ENCODE measurements around the gene PHLDB3. TPM values are rescaled to one million over a fixed set of nuclear protein-coding genes. Genes with fewer than 3 reads are reported as not detected.
"Not testable (repeated sequence)": the region's sequence is repeated elsewhere in the genome, so short reads cannot be mapped to it uniquely, and the experiment has no call there.

Gene PHLDB3
- total RNA-seq, 1 experiment from 2014 or later, result 6.7 TPM

DNA sequence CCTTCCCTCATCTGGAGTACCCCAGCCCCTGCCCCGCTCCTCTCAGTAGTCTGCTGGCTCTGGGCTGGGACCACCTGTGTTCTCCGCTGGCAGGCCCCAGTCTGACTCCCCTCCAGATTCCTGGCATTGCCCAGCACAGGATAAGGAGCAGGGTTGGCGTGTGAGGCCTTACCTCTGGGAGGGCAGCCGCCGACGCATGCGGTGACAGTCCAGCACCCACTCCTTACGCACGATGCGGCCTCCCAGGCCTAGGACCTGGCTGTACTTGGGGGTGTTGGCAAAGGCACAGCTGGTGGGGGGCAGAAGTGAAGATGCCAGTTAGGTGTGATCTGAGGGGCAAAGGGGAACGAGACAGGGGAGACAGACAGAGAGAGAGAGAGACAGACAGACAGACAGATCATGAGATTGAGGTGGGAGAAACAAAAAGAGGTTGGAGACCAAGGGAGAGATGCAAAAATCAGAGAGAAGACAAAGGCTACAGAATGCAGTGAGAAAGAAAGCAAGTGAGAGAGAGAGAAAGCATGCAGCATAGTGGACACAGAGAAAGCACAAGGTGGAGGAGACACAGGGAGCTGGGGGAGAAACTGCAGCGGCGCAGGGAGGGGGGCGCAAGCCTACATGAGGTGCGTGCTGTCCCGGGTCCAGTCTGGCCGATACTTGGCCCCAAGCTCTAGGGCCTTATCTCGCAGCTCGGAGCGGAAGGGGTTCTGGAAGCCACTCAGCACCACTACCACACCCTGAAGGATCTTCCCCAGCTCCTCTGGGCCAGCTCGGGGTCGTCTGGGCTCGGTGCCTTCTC, 47.1 kb upstream of the PHLDB3 start:
- H3K36me3 ChIP-seq (ENCODE audit: control insufficient read depth, insufficient read depth, low read length), result no peaks in the 10 kb centered on the region
- H3K4me1 ChIP-seq (ENCODE audit: control insufficient read depth, insufficient read depth, low read length), result no peaks in the 10 kb centered on the region
- BruUV-seq (replicated peaks), result no TSS peak
- no peak overlapping the region for H3K4me3 ChIP-seq (ENCODE audit: low read depth in 2 of 2, low read length in 2 of 2)
- ChIA-PET CTCF (no interaction called here), POLR2A (no interaction called here)
- ATAC-seq, result no peak
- H3K9me3 ChIP-seq (ENCODE audit: control insufficient read depth, insufficient read depth, low read depth, low read length), result no peaks in the 10 kb centered on the region
- no peak for DNase-seq (ENCODE audit: low read depth, low spot score)
- TF ChIP-seq, protein P1, sequence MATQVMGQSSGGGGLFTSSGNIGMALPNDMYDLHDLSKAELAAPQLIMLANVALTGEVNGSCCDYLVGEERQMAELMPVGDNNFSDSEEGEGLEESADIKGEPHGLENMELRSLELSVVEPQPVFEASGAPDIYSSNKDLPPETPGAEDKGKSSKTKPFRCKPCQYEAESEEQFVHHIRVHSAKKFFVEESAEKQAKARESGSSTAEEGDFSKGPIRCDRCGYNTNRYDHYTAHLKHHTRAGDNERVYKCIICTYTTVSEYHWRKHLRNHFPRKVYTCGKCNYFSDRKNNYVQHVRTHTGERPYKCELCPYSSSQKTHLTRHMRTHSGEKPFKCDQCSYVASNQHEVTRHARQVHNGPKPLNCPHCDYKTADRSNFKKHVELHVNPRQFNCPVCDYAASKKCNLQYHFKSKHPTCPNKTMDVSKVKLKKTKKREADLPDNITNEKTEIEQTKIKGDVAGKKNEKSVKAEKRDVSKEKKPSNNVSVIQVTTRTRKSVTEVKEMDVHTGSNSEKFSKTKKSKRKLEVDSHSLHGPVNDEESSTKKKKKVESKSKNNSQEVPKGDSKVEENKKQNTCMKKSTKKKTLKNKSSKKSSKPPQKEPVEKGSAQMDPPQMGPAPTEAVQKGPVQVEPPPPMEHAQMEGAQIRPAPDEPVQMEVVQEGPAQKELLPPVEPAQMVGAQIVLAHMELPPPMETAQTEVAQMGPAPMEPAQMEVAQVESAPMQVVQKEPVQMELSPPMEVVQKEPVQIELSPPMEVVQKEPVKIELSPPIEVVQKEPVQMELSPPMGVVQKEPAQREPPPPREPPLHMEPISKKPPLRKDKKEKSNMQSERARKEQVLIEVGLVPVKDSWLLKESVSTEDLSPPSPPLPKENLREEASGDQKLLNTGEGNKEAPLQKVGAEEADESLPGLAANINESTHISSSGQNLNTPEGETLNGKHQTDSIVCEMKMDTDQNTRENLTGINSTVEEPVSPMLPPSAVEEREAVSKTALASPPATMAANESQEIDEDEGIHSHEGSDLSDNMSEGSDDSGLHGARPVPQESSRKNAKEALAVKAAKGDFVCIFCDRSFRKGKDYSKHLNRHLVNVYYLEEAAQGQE (IDR thresholded peaks at IDR 0.05; ENCODE audit: insufficient read depth in 1 of 2, low read depth in 2 of 2, low read length in 1 of 2), result no peak
- TF ChIP-seq SIN3A (IDR thresholded peaks at IDR 0.05; ENCODE audit: borderline replicate concordance, insufficient read depth, low read depth, low read length) (no peak), TCF7L2 (IDR thresholded peaks at IDR 0.05; ENCODE audit: low read depth, low read length) (no peak), CTCF (IDR thresholded peaks at IDR 0.05) (no peak), POLR2AphosphoS5 (IDR thresholded peaks at IDR 0.05; ENCODE audit: low read depth, low read length) (no peak)
- no peak overlapping the region for H3K27ac ChIP-seq (ENCODE audit: low read length)
- intact Hi-C loops (cut with micrococcal nuclease; ENCODE audit: unreplicated experiment) (no loop called here), in situ Hi-C loops (cut with HindIII; ENCODE audit: low pct_unique_long_range_greater_than_20kb, low sequenced_read_pairs) (no loop called here)
- H3K27me3 ChIP-seq (ENCODE audit: control insufficient read depth, insufficient read depth, low read length), result no peaks in the 10 kb centered on the region

- Histone ChIP-seq H3K4me1 (ENCODE audit: control insufficient read depth, insufficient read depth, low read length) (no peaks in the 10 kb centered on the region), H3K9me3 (ENCODE audit: control insufficient read depth, insufficient read depth, low read depth, low read length) (no peaks in the 10 kb centered on the region), H3K27ac (ENCODE audit: low read length) (no peak overlapping the region), H3K36me3 (ENCODE audit: control insufficient read depth, insufficient read depth, low read length) (no peaks in the 10 kb centered on the region), H3K4me3 (ENCODE audit: low read depth in 2 of 2, low read length in 2 of 2) (no peak overlapping the region), H3K27me3 (ENCODE audit: control insufficient read depth, insufficient read depth, low read length) (no peaks in the 10 kb centered on the region)
- in situ Hi-C loops (cut with HindIII; ENCODE audit: low pct_unique_long_range_greater_than_20kb, low sequenced_read_pairs) (no loop called here), intact Hi-C loops (cut with micrococcal nuclease; ENCODE audit: unreplicated experiment) (no loop called here)
- DNase-seq (ENCODE audit: low read depth, low spot score) (no peak), ATAC-seq (no peak)
- ChIA-PET POLR2A (no interaction called here), CTCF (no interaction called here)
- TF ChIP-seq SIN3A (IDR thresholded peaks at IDR 0.05; ENCODE audit: borderline replicate concordance, insufficient read depth, low read depth, low read length) (no peak), POLR2AphosphoS5 (IDR thresholded peaks at IDR 0.05; ENCODE audit: low read depth, low read length) (no peak), CTCF (IDR thresholded peaks at IDR 0.05) (no peak), TCF7L2 (IDR thresholded peaks at IDR 0.05; ENCODE audit: low read depth, low read length) (no peak)
- TF ChIP-seq, protein P1 (IDR thresholded peaks at IDR 0.05; ENCODE audit: insufficient read depth in 1 of 2, low read depth in 2 of 2, low read length in 1 of 2), result no peak
- no TSS peak for BruUV-seq (replicated peaks)
Observed at GRCh38 chr19:43548706-43549105, 44.2 kb upstream of the PHLDB3 start.

- DNase-seq (ENCODE audit: low read depth, low spot score); POLR2A ChIA-PET: not testable (repeated sequence)
Observed at GRCh38 chr19:43547926-43548325, 43.4 kb upstream of the PHLDB3 start.

More at GRCh38 chr19:43547926-43548325, 43.4 kb upstream of the PHLDB3 start:
- ATAC-seq; CTCF ChIA-PET; H3K9me3 ChIP-seq (ENCODE audit: control insufficient read depth, insufficient read depth, low read depth, low read length); H3K27ac ChIP-seq (ENCODE audit: low read length); BruUV-seq (replicated peaks); H3K36me3 ChIP-seq (ENCODE audit: control insufficient read depth, insufficient read depth, low read length); H3K27me3 ChIP-seq (ENCODE audit: control insufficient read depth, insufficient read depth, low read length); H3K4me3 ChIP-seq (ENCODE audit: low read depth in 2 of 2, low read length in 2 of 2); H3K4me1 ChIP-seq (ENCODE audit: control insufficient read depth, insufficient read depth, low read length); intact Hi-C loops (cut with micrococcal nuclease; ENCODE audit: unreplicated experiment); in situ Hi-C loops (cut with HindIII; ENCODE audit: low pct_unique_long_range_greater_than_20kb, low sequenced_read_pairs): not testable (repeated sequence)

Measured in Panc1 (cell line).